ENCODE results near the gene ATAD1. TPM values are rescaled to one million over a fixed set of nuclear protein-coding genes. Genes with fewer than 3 reads are reported as not detected.
A peak's percentile ranks its signal among the peaks of the same experiment; 100 is the strongest.
"Not testable (repeated sequence)": the region's sequence is repeated elsewhere in the genome, so short reads cannot be mapped to it uniquely, and the experiment has no call there.

ATAD1 gene
- total RNA-seq, 1 donor: 51.8 TPM

DNA sequence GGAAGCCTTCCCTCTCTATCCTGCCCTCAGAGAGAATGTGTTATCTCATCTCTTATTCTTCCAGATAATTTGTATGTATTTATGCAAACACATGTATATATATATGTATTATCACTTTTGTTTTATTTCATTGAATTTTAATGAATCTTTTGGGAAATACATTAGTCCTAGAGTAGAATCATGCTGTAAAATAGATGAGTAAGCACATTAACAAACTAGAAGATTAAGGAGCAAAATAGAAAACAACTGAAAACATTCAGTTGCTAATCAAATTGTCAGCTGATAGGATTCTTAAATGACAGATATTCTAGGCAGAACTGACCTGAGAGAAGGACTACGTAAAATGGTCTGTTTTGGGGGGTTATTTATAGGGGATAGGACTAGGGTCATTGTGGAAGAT lies 34.1 kb upstream of the ATAD1 start:
- H3K4me3 ChIP-seq (ENCODE audit: low read depth, low read length): no peak overlapping the region
- no peak for DNase-seq (ENCODE audit: low read depth)
- TF ChIP-seq, protein P1, sequence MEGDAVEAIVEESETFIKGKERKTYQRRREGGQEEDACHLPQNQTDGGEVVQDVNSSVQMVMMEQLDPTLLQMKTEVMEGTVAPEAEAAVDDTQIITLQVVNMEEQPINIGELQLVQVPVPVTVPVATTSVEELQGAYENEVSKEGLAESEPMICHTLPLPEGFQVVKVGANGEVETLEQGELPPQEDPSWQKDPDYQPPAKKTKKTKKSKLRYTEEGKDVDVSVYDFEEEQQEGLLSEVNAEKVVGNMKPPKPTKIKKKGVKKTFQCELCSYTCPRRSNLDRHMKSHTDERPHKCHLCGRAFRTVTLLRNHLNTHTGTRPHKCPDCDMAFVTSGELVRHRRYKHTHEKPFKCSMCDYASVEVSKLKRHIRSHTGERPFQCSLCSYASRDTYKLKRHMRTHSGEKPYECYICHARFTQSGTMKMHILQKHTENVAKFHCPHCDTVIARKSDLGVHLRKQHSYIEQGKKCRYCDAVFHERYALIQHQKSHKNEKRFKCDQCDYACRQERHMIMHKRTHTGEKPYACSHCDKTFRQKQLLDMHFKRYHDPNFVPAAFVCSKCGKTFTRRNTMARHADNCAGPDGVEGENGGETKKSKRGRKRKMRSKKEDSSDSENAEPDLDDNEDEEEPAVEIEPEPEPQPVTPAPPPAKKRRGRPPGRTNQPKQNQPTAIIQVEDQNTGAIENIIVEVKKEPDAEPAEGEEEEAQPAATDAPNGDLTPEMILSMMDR (IDR thresholded peaks at IDR 0.05; ENCODE audit: insufficient read depth, low read length): no peak

DNA sequence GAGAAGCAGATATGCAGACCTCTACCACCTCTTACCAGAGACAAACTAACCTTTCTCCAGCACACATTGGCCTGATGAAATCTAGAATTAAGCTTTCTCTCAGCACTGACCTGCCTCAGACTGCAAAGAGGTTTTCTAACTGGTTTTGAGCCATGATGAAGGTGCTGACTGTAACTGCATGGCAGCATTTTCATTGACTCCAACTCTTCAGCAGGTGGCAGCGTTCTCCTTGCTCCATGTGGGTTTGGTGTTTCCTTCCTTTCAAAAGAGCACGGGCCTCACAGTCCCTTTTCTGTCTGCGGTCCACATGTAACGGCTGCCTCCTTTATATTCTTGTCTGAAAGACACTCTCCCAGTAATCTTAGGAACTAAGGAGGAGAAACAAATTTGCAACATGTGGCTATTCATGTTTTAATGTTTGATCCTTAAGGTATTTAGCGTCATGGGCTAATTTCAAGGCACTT lies 32.7 kb upstream of the ATAD1 start:
- no peak overlapping the region for H3K4me3 ChIP-seq (ENCODE audit: low read depth, low read length)
- DNase-seq (ENCODE audit: low read depth): peak; percentile 77
- TF ChIP-seq, protein P1 (IDR thresholded peaks at IDR 0.05; ENCODE audit: insufficient read depth, low read length): peak; percentile 78

DNA sequence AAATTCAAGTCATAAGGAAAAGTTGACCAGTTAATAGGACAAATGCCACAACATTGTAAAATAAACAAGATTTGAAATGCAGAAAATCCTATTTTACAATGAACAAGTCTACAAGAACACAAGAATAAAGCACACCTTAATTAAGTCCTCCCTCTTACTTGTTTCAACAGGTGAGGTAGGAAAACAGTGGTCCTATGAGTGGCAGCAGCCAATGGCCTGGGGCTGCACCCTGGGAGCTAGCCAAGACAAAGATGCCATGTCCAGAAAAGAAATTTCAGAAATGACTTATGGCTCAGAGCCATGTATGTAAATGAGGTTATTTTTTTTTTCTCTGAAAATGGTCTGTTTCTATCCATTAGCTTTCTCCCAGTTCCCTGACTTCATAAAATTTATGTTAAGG lies 31.0 kb upstream of the ATAD1 start:
- TF ChIP-seq, protein P1 (IDR thresholded peaks at IDR 0.05; ENCODE audit: insufficient read depth, low read length): no peak
- no peak for DNase-seq (ENCODE audit: low read depth)
- H3K4me3 ChIP-seq (ENCODE audit: low read depth, low read length): no peak overlapping the region

- TF ChIP-seq, protein P1 (IDR thresholded peaks at IDR 0.05; ENCODE audit: insufficient read depth, low read length): no peak
- H3K4me3 ChIP-seq (ENCODE audit: low read depth, low read length): no peak overlapping the region
- no peak for DNase-seq (ENCODE audit: low read depth)
These were observed 29.5 kb upstream of the ATAD1 start for GRCh38 chr10:87847550-87847949.

- not testable (repeated sequence) for DNase-seq (ENCODE audit: low read depth); H3K4me3 ChIP-seq (ENCODE audit: low read depth, low read length)
These were observed 28.7 kb upstream of the ATAD1 start for GRCh38 chr10:87846711-87847110.

DNA sequence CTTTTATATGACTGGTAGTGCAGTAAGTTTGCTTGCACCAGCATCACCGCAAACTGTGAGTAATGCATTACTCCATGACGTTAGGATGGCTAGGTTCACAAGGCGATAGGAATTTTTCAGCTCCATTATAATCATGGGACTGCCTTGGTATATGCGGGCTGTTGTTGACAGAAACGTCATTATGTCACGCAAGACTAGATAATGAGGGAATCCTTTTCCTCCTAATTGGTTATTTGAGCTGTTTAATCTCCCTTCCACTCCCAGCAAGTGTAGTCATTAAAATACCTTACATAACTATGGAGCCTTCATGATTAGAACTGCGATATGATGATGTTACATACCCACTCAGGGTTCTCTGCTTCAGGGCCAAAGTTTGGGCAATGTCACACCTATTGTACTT lies 28.0 kb upstream of the ATAD1 start:
- TF ChIP-seq, protein P1 (IDR thresholded peaks at IDR 0.05; ENCODE audit: insufficient read depth, low read length): no peak
- DNase-seq (ENCODE audit: low read depth): peak; percentile 70
- no peak overlapping the region for H3K4me3 ChIP-seq (ENCODE audit: low read depth, low read length)

DNA sequence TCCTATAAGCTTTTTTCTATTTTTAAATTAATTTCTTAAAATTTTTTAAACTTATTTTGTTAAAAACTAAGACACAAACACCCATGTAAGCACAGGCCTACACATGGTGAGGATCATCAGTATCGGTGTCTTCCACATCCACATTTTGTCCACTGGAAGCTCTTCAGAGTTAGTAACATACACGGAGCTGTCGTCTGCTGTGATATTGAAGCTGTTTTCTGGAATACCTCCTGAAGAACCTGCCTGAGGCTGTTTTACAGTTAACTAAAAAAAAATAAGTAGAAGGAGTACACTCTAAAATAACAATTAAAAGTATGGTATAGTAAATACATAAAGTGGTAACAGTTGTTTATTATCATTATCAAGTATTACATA lies 27.6 kb upstream of the ATAD1 start:
- DNase-seq (ENCODE audit: low read depth): no peak
- TF ChIP-seq, protein P1 (IDR thresholded peaks at IDR 0.05; ENCODE audit: insufficient read depth, low read length): no peak

More for the DNA sequence above, 27.6 kb upstream of the ATAD1 start:
- no peak overlapping the region for H3K4me3 ChIP-seq (ENCODE audit: low read depth, low read length)
